GM21526 (cell line): Measurements from ENCODE around the gene PIM3.

Experiments
- ATAC-seq: cut with Tn5 transposase; IDR thresholded peaks from one replicate; pipeline ENCODE4 v1.9.1; 2021; ENCODE audit warnings: moderate library complexity; ENCODE audit not compliant: unreplicated experiment, low FRiP score

PIM3 gene

GRCh38 chr22:49960159-49961004 is at the start of gene PIM3:
PIM3 (plus strand) TSS chr22:49960772; CDS start chr22:49960948, 176 bp downstream.
- peak; percentile 44 for ATAC-seq

- ATAC-seq, result no peak
These were observed 48.5 kb upstream of the PIM3 start for GRCh38 chr22:49911881-49912625.

- no peak for ATAC-seq
These were observed 47.5 kb upstream of the PIM3 start for GRCh38 chr22:49913026-49913425.

GRCh38 chr22:49913446-49913845 is 47.1 kb upstream of the PIM3 start:
- no peak for ATAC-seq

- ATAC-seq, result no peak
These were observed 46.3 kb upstream of the PIM3 start for GRCh38 chr22:49914256-49914655.

GRCh38 chr22:49915610-49916009 is 45.0 kb upstream of the PIM3 start:
- no peak for ATAC-seq

- ATAC-seq, result no peak
These were observed 43.7 kb upstream of the PIM3 start for GRCh38 chr22:49916831-49917230.

GRCh38 chr22:49917974-49918910 is 42.3 kb upstream of the PIM3 start, which contains the start of the genes ALG12 and CRELD2:
ALG12 (minus strand) TSS chr22:49918438; CDS start chr22:49913765, 4,673 bp downstream.
CRELD2 (plus strand) TSS chr22:49918634; CDS start chr22:49918770, 136 bp downstream.
- ATAC-seq, result peak; percentile 80

- no peak for ATAC-seq
These were observed 41.4 kb upstream of the PIM3 start for GRCh38 chr22:49918911-49919881.

GRCh38 chr22:49920859-49921258 is 39.7 kb upstream of the PIM3 start:
- no peak for ATAC-seq

- no peak for ATAC-seq
These were observed 38.9 kb upstream of the PIM3 start for GRCh38 chr22:49921508-49922278.

- ATAC-seq, result no peak
These were observed 38.1 kb upstream of the PIM3 start for GRCh38 chr22:49922484-49922883.

- ATAC-seq, result no peak
These were observed 37.6 kb upstream of the PIM3 start for GRCh38 chr22:49922926-49923325.

- ATAC-seq, result no peak
These were observed 37.1 kb upstream of the PIM3 start for GRCh38 chr22:49923445-49923844.

GRCh38 chr22:49924113-49924833 is 36.3 kb upstream of the PIM3 start:
- ATAC-seq, result no peak

GRCh38 chr22:49925525-49926128 is 34.9 kb upstream of the PIM3 start:
- ATAC-seq, result no peak

GRCh38 chr22:49926916-49927315 is 33.7 kb upstream of the PIM3 start:
- no peak for ATAC-seq
